ENCODE measurements around the gene OR10G4.
"Not testable (repeated sequence)": the region's sequence is repeated elsewhere in the genome, so short reads cannot be mapped to it uniquely, and the experiment has no call there.

OR10G4 gene, protein sequence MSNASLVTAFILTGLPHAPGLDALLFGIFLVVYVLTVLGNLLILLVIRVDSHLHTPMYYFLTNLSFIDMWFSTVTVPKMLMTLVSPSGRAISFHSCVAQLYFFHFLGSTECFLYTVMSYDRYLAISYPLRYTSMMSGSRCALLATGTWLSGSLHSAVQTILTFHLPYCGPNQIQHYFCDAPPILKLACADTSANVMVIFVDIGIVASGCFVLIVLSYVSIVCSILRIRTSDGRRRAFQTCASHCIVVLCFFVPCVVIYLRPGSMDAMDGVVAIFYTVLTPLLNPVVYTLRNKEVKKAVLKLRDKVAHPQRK

DNA sequence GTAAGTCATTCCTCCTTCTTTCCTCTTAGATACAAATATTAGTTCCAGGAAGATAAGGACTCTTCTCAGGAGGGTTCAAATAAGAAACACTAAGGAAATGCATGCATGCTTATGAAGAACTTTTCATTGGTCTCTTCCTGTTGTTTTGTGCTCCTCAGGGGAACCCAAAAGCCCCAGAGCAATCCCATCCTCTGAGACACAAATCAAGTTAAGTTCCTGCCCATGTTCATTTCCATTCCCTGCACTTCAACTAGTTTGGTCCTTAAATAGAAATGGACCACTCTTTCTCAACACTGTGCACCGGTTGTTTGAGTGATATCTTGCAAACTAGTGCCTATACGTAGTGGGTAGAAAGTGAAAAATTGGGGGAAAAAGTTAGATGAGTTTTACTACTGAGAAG is at the start of gene OR10G4:
TSS of gene OR10G4 (plus strand) at position 301 of the 400 bp plus-strand sequence. CDS start 2,578 bp downstream, outside the sequence.
- no peak for DNase-seq (ENCODE audit: low read depth)

- peak; percentile 76 for DNase-seq (ENCODE audit: low read depth)
Observed at GRCh38 chr11:123973816-123974215, 39.0 kb upstream of the OR10G4 start.

- DNase-seq (ENCODE audit: low read depth), result no peak
Observed at GRCh38 chr11:123976770-123977560, 35.8 kb upstream of the OR10G4 start.

DNA sequence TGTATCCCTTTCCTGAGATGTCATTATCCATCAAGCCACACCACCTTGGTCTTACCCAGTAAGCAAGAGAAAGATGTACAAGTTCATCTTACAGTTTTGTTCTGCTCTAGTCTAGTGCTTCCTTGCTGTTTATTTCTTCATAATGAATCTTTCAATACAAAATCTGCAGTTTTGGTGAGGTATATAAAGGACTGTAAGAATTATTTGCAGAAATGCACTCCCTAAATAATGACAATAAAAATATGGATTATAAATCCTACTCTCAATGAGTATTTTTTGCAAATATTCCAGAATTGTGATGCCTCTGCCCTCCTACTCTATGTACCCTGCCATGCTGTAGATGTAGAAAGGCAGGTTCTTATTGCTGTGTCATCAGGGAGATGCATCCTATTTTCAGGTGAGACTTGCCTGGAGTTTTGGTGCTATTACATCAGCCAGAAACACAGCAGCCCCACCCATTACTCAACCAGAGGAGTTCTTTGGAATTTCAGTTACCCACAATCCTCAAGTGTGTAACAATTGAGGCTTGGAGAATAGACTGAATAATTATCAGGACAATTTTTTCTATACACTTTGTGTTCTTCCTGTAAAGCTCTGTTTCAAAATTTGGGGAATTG is 35.0 kb upstream of the OR10G4 start, which contains the start of gene OR10S1:
TSS of gene OR10S1 (minus strand) at position 51 of the 617 bp plus-strand sequence. CDS start 117 bp downstream, outside the sequence.
- no peak for DNase-seq (ENCODE audit: low read depth)

DNA sequence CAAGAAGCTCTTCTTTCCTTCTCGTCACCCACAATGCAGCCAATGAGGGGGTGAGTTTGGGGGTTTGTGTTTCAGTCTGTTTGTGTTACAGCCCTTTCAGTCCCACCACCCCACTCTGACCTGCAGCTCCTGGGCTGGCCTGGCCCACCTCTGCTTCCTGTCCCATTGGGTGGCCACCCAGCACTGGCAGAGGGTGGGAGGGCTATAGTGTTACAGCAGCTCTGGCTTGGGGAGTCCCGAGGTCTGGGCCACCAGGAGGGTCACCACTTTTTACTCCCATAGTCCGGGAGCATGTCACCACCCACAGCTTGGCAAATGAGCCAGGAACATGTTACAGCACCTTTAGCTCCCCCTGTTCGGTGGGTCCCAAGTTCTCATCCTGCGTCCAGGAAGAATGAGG is 33.5 kb upstream of the OR10G4 start:
- DNase-seq (ENCODE audit: low read depth), result no peak

- no peak for DNase-seq (ENCODE audit: low read depth)
Observed at GRCh38 chr11:123995119-123995518, 17.7 kb upstream of the OR10G4 start, which contains the start of gene OR10G6. Gene OR10G6, minus strand, starts transcription at chr11:123995161. Its CDS starts 0 bp downstream, at chr11:123995161.

- not testable (repeated sequence) for DNase-seq (ENCODE audit: low read depth)
Observed at GRCh38 chr11:124015837-124016236, 3.0 kb downstream of the OR10G4 start.

DNA sequence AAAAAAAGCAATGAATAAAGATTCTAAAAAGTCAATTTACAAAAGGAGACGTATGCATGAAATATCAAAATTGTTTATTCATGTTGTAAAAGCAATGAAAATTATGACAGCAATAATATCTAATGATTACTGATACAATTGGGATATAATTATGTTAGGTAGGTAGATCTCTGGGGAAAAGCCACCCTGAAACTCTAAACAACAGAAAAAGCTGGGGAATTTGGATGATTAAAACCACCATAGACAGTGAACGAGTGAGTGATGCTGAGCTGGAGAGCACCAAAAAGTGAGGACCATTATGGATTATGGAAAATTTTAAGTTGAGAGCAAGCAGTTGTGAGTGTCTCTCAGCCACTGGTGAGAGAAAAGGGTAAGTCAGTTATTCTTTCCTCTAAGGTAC is 13.7 kb downstream of the OR10G4 start, which contains the start of gene OR10G8:
TSS of gene OR10G8 (plus strand) at position 301 of the 400 bp plus-strand sequence. CDS start 2,825 bp downstream, outside the sequence.
- DNase-seq (ENCODE audit: low read depth), result no peak

GRCh38 chr11:124036666-124037065 is 23.9 kb downstream of the OR10G4 start:
- no peak for DNase-seq (ENCODE audit: low read depth)

- DNase-seq (ENCODE audit: low read depth), result no peak
Observed at GRCh38 chr11:124039557-124039956, 26.8 kb downstream of the OR10G4 start.

DNA sequence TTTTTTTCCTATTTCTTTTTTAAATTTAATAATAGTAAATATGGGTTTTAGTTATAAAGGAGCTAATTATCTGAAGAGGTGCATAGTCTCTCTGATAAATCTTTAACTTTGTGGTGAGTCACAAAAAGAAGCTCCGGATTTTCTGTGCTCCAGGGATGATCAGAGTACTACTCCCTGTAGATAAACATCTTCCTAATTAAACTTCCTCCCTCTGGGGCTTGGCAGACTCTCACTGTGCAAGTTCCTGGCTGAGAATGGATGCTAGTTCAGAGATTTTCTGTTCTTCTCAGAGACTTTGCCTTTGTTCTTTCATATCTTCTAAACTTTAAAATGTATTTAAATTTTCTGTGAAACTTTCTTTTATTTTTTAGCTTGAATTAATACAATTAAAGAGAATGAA is 28.5 kb downstream of the OR10G4 start, which contains the start of gene OR10G7:
TSS of gene OR10G7 (minus strand) at position 72 of the 400 bp plus-strand sequence. CDS start 2,324 bp downstream, outside the sequence.
- no peak for DNase-seq (ENCODE audit: low read depth)

DNA sequence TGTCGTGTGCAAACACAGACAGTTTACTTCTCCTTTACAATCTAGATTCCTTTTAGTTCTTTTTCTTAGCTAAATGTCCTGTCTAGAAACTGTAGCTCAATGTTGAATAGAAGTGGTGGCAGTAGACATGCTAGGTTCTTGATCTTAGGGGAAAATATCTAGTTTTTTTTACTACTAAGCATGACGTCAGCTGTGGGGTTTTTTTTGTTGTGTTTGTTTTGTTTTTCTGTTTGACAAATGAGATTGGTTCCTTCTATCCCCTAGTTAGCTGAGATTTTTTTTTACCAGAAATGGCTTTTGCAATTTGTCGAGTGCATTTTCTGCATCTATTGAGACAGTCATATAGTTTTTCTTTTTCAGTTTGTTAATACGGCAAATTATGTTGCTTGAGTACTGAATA is 30.6 kb downstream of the OR10G4 start:
- no peak for DNase-seq (ENCODE audit: low read depth)

DNA sequence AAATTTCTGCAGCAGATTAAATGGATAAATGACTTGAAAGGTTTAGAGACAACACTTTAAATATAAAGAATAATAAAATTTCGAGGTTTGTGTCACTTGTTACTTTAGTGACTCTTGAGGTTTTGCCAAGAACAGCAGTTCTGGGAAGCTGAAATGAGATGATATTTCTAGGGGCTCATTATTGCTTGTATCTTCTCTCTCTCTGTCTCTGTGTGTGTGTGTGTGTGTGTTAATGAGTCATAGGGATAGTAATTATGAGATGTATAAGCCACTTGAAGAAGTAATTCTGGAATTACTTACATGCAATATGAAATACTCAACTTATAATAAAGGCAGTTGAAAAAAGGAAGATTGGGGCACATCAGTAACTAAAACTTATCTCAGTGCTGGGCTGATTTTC is 38.0 kb downstream of the OR10G4 start:
- DNase-seq (ENCODE audit: low read depth), result no peak

DNA sequence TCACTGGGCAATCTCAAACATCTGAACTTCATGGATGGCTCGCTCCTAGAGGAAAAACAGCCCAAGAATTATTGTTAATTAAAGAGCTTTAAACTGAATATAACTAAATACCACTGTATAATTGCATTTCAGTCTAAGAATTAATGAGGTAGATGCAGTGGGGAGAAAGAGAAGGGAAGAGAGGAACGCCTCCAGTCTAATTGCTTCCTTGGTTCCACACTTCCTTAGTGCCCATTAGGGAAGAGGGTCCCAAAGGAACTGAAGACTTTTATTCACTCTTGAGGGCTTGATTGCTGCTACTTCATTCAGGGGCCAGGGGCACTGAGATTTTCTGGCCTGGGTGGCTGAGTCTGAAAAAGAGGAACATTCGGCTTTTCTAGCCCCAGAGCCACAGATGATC is 40.2 kb downstream of the OR10G4 start:
- no peak for DNase-seq (ENCODE audit: low read depth)

Measured in HS-5 (cell line).